Loucy (cell line): ENCODE results near the gene ETFB.

Experiments used
- H2AFZ ChIP-seq: fragments of 200-600 bp; sonication (generic); 2 replicates; pipeline ENCODE4 v1.6.0; 2016; ENCODE audit warnings: antibody characterized with exemption, mild to moderate bottlenecking, low read length, moderate library complexity
- H3F3A ChIP-seq: fragments of 200-600 bp; 2 replicates; pipeline ENCODE4 v1.6.0; 2016; ENCODE audit warnings: antibody characterized with exemption, low read depth, mild to moderate bottlenecking
- H3K27me3 ChIP-seq: fragments of 200-600 bp; sonication (generic); 2 replicates; pipeline ENCODE4 v1.6.1; 2014; ENCODE audit warnings: low read length, mild to moderate bottlenecking; ENCODE audit not compliant: insufficient read depth, poor library complexity, severe bottlenecking
- H3K36me3 ChIP-seq: fragments of 200-600 bp; sonication (generic); 2 replicates; pipeline ENCODE4 v1.6.1; 2016; ENCODE audit warnings: low read length; ENCODE audit not compliant: insufficient read depth
- H3K4me1 ChIP-seq: fragments of 200-600 bp; sonication (generic); 2 replicates; pipeline ENCODE4 v1.5.1; 2014; ENCODE audit warnings: low read length, mild to moderate bottlenecking; ENCODE audit not compliant: insufficient read depth, poor library complexity, severe bottlenecking
- H3K4me2 ChIP-seq: fragments of 200-600 bp; sonication (generic); 2 replicates; pipeline ENCODE4 v1.6.0; 2014; ENCODE audit warnings: antibody characterized with exemption, low read length, low read depth, mild to moderate bottlenecking; ENCODE audit not compliant: poor library complexity, severe bottlenecking
- H3K4me3 ChIP-seq: fragments of 200-600 bp; sonication (generic); 2 replicates; pipeline ENCODE4 v1.5.1; 2014; ENCODE audit warnings: low read length, mild to moderate bottlenecking, mixed read lengths; ENCODE audit not compliant: poor library complexity, severe bottlenecking
- H3K79me2 ChIP-seq: fragments of 200-600 bp; sonication (generic); 2 replicates; pipeline ENCODE4 v1.6.1; 2014; ENCODE audit warnings: low read length; ENCODE audit not compliant: insufficient read depth
- H3K9ac ChIP-seq: fragments of 200-600 bp; sonication (generic); 2 replicates; pipeline ENCODE4 v1.6.0; 2014; ENCODE audit warnings: mild to moderate bottlenecking, low read depth, low read length, moderate library complexity; ENCODE audit not compliant: poor library complexity, severe bottlenecking
- H3K9me2 ChIP-seq: fragments of 200-600 bp; sonication (generic); replicated peaks from 2 replicates; pipeline ENCODE4 v1.6.1; 2016; ENCODE audit warnings: low read depth, low read length, mixed read lengths
- H3K9me3 ChIP-seq: fragments of 200-600 bp; sonication (generic); 2 replicates; pipeline ENCODE4 v1.6.1; 2014; ENCODE audit warnings: mild to moderate bottlenecking, antibody characterized with exemption, low read length, low read depth; ENCODE audit not compliant: insufficient read depth
- H4K20me1 ChIP-seq: fragments of 200-600 bp; sonication (generic); 2 replicates; pipeline ENCODE4 v1.6.0; 2014; ENCODE audit warnings: antibody characterized with exemption, low read length, mild to moderate bottlenecking; ENCODE audit not compliant: insufficient read depth, poor library complexity, severe bottlenecking
- EZH2phosphoT487 ChIP-seq: fragments of 200-600 bp; IDR thresholded peaks from 2 replicates; pipeline ENCODE4 v1.6.1; 2018; ENCODE audit warnings: antibody characterized with exemption, mild to moderate bottlenecking, moderate library complexity, borderline replicate concordance
- TF ChIP-seq, protein P1 (sequence below): fragments of 200-600 bp; sonication (generic); conservative IDR thresholded peaks from 2 replicates; pipeline ENCODE4 v1.5.1; 2014; ENCODE audit warnings: mild to moderate bottlenecking, antibody characterized with exemption, low read length

ETFB gene

DNA sequence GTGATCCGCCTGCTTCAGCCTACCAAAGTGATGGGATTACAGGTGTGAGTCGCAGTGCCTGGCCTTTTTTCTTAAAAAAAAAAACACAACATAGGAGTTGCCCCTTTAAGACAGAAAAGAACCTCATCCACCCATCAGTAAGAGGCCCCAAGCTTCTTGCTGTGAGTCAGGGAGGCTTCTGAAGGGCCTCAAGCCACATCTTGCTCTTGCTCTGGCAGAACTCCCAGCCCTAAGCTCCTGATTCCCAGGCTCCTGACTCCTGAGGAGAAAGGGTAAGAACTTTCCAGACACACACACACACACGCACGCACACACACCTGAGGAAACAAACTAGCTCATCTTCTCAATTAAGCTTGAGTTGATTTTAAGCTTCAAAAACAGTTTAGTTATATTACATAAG is 6.9 kb downstream of the ETFB start:
- peaks cover 9% of the 10 kb centered on the region; the same call in 1 of the 2 replicates for H3K79me2 ChIP-seq
- TF ChIP-seq EZH2phosphoT487, result no peak
- TF ChIP-seq, protein P1, sequence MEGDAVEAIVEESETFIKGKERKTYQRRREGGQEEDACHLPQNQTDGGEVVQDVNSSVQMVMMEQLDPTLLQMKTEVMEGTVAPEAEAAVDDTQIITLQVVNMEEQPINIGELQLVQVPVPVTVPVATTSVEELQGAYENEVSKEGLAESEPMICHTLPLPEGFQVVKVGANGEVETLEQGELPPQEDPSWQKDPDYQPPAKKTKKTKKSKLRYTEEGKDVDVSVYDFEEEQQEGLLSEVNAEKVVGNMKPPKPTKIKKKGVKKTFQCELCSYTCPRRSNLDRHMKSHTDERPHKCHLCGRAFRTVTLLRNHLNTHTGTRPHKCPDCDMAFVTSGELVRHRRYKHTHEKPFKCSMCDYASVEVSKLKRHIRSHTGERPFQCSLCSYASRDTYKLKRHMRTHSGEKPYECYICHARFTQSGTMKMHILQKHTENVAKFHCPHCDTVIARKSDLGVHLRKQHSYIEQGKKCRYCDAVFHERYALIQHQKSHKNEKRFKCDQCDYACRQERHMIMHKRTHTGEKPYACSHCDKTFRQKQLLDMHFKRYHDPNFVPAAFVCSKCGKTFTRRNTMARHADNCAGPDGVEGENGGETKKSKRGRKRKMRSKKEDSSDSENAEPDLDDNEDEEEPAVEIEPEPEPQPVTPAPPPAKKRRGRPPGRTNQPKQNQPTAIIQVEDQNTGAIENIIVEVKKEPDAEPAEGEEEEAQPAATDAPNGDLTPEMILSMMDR, result no peak

DNA sequence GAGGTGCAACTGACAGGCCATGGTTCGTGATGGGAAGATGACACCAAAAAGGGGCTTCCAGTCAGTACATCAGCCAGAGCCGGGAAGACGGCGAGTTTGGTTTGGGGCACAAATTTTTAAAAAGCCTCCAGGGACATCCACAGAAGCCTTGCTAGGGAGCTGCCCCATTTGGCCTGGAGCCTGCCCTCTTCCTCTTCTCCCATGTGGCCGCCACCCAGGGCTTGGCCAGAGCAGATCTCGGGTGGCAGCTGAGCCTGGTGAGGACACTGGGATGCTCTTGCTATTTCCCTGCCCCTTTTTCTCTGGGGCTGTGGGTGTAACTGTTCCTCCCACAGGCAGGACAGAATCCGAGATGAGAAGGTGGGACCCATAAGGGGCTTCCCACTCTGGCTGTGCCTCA is 8.2 kb downstream of the ETFB start:
- 0 out of 2 replicates have a peak, but pooled peaks cover 2% of the 10 kb centered on the region for H3K79me2 ChIP-seq
- H3K9me3 ChIP-seq, result no peaks in the 10 kb centered on the region
- H4K20me1 ChIP-seq, result no peaks in the 10 kb centered on the region
- H3K9ac ChIP-seq, result no peak overlapping the region
- no peaks in the 10 kb centered on the region for H3K27me3 ChIP-seq
- TF ChIP-seq, protein P1, result no peak
- no peak for TF ChIP-seq EZH2phosphoT487
- H3K4me1 ChIP-seq, result peaks cover 16% of the 10 kb centered on the region
- no peak overlapping the region for H3K4me3 ChIP-seq
- H2AFZ ChIP-seq, result no peak overlapping the region
- no peak overlapping the region for H3K4me2 ChIP-seq
- no peaks in the 10 kb centered on the region for H3K9me2 ChIP-seq
- no peaks in the 10 kb centered on the region for H3F3A ChIP-seq
- H3K36me3 ChIP-seq, result no peaks in the 10 kb centered on the region

More for the DNA sequence above, 6.9 kb downstream of the ETFB start:
- no peaks in the 10 kb centered on the region for H3K27me3 ChIP-seq
- peaks cover 26% of the 10 kb centered on the region for H3K4me1 ChIP-seq
- no peaks in the 10 kb centered on the region for H3K9me2 ChIP-seq
- no peaks in the 10 kb centered on the region for H3F3A ChIP-seq
- H3K36me3 ChIP-seq, result no peaks in the 10 kb centered on the region
- no peaks in the 10 kb centered on the region for H3K9me3 ChIP-seq
- no peak overlapping the region for H2AFZ ChIP-seq
- H4K20me1 ChIP-seq, result no peaks in the 10 kb centered on the region
- H3K9ac ChIP-seq, result no peak overlapping the region
- no peak overlapping the region for H3K4me3 ChIP-seq
- H3K4me2 ChIP-seq, result no peak overlapping the region

DNA sequence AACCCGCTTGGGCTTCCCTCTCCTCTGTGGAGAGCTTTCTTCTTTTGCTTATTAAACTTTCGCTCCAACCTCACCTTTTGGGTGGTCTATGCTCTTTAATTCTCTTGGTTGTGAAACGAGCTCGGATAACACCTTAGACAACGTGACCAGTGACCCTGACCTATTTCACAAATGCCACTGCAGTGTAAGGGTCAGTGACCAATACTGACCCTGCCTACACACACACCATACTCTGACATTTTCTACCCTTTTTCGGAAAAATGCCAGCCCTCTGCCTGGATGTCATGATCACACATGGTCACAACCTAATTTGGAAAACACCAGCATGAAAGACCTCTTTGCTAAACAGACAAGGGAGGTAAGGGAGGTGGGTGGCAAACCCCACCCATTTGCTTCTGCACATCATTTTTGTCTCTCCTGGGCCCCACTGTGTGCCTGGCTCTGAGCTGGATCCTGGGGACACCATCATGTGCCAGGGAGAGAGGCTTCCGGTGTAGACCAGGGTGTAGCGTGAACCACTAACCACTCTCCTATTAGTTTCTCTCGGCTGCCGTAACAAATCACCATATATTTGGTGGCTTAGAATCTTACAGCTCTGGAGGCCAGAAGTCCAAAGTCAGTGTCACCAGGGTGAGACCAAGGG is 9.9 kb downstream of the ETFB start:
- no peaks in the 10 kb centered on the region for H4K20me1 ChIP-seq
- H3K79me2 ChIP-seq, result no peaks in the 10 kb centered on the region
- H2AFZ ChIP-seq, result no peak overlapping the region
- H3K4me2 ChIP-seq, result no peak overlapping the region
- H3F3A ChIP-seq, result no peaks in the 10 kb centered on the region
- TF ChIP-seq, protein P1, result no peak
- no peak for TF ChIP-seq EZH2phosphoT487
- peaks cover 5% of the 10 kb centered on the region for H3K4me1 ChIP-seq
- no peak overlapping the region for H3K9ac ChIP-seq
- H3K9me2 ChIP-seq, result no peaks in the 10 kb centered on the region
- no peak overlapping the region for H3K4me3 ChIP-seq
- no peaks in the 10 kb centered on the region for H3K36me3 ChIP-seq
- H3K9me3 ChIP-seq, result no peaks in the 10 kb centered on the region
- H3K27me3 ChIP-seq, result no peaks in the 10 kb centered on the region
